SH-SY5Y (cell line): ENCODE data around the gene KIF26B.

Experiments
- GATA2 ChIP-seq: IDR thresholded peaks from 2 replicates; pipeline ENCODE4 v1.6.1; 2011; ENCODE audit warnings: mild to moderate bottlenecking, low read depth, low read length
- GATA3 ChIP-seq: IDR thresholded peaks from 2 replicates; pipeline ENCODE4 v1.6.1; 2011; ENCODE audit warnings: low read depth, mild to moderate bottlenecking, low read length, moderate library complexity

DNA sequence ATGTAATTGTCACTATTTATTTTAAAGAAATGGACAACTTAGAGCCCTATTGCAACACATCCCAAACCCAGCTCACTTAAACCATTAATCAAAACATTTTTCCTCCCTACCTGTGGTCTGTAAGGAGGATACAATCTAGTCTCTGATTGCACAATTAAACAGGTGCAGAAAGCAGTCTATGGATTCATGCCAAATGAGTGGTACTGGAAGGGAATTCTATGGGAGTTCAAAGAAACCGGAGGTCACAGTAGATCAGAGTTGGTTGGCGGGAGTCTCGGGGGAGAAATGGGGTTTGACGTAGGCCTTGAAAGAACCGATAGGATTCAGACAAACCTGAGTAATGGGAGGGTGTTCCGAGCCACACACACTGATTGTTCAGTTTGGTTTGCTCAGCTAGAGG is 314.9 kb downstream of the KIF26B start:
- TF ChIP-seq GATA2 (no peak), GATA3 (no peak)
